ENCODE results near the gene SAT2.

The SAT2 gene

GRCh38 chr17:7627250-7628121 lies at the start of gene SAT2:
TSS of gene SAT2 (minus strand) at chr17:7627821. CDS start at chr17:7627635, 186 bp downstream.
- TF ChIP-seq CTCF (IDR thresholded peaks at IDR 0.05; ENCODE audit: low read depth, low read length, missing control alignments), result no peak
- H3K4me3 ChIP-seq (replicated peaks; ENCODE audit: low read depth, low read length), result peak within 1 kb of the TSS; percentile 68

GRCh38 chr17:7676533-7676932 lies 48.9 kb upstream of the SAT2 start:
- H3K4me3 ChIP-seq (replicated peaks; ENCODE audit: low read depth, low read length), result no peak overlapping the region
- DNase-seq (ENCODE audit: extremely low read depth, low read depth), result no peak
- no peak for TF ChIP-seq CTCF (IDR thresholded peaks at IDR 0.05; ENCODE audit: low read depth, low read length, missing control alignments)

More at GRCh38 chr17:7627250-7628121, at the start of gene SAT2:
- peak; percentile 78 for DNase-seq (ENCODE audit: extremely low read depth, low read depth)

- TF ChIP-seq CTCF (IDR thresholded peaks at IDR 0.05; ENCODE audit: low read depth, low read length, missing control alignments), result no peak
- no peak overlapping the region for H3K4me3 ChIP-seq (replicated peaks; ENCODE audit: low read depth, low read length)
- no peak for DNase-seq (ENCODE audit: extremely low read depth, low read depth)
Observed at GRCh38 chr17:7674934-7675333, 47.3 kb upstream of the SAT2 start.

GRCh38 chr17:7673239-7673638 lies 45.6 kb upstream of the SAT2 start:
- DNase-seq (ENCODE audit: extremely low read depth, low read depth), result no peak
- no peak overlapping the region for H3K4me3 ChIP-seq (replicated peaks; ENCODE audit: low read depth, low read length)
- TF ChIP-seq CTCF (IDR thresholded peaks at IDR 0.05; ENCODE audit: low read depth, low read length, missing control alignments), result peak; percentile 60

- no peak overlapping the region for H3K4me3 ChIP-seq (replicated peaks; ENCODE audit: low read depth, low read length)
- no peak for DNase-seq (ENCODE audit: extremely low read depth, low read depth)
- TF ChIP-seq CTCF (IDR thresholded peaks at IDR 0.05; ENCODE audit: low read depth, low read length, missing control alignments), result no peak
Observed at GRCh38 chr17:7668482-7668881, 40.9 kb upstream of the SAT2 start.

- H3K4me3 ChIP-seq (replicated peaks; ENCODE audit: low read depth, low read length), result no peak overlapping the region
- DNase-seq (ENCODE audit: extremely low read depth, low read depth), result no peak
Observed at GRCh38 chr17:7667656-7668406, 40.2 kb upstream of the SAT2 start.

More at GRCh38 chr17:7667656-7668406, 40.2 kb upstream of the SAT2 start:
- no peak for TF ChIP-seq CTCF (IDR thresholded peaks at IDR 0.05; ENCODE audit: low read depth, low read length, missing control alignments)
